Measurements from ENCODE around the gene OSM.

Gene OSM

DNA sequence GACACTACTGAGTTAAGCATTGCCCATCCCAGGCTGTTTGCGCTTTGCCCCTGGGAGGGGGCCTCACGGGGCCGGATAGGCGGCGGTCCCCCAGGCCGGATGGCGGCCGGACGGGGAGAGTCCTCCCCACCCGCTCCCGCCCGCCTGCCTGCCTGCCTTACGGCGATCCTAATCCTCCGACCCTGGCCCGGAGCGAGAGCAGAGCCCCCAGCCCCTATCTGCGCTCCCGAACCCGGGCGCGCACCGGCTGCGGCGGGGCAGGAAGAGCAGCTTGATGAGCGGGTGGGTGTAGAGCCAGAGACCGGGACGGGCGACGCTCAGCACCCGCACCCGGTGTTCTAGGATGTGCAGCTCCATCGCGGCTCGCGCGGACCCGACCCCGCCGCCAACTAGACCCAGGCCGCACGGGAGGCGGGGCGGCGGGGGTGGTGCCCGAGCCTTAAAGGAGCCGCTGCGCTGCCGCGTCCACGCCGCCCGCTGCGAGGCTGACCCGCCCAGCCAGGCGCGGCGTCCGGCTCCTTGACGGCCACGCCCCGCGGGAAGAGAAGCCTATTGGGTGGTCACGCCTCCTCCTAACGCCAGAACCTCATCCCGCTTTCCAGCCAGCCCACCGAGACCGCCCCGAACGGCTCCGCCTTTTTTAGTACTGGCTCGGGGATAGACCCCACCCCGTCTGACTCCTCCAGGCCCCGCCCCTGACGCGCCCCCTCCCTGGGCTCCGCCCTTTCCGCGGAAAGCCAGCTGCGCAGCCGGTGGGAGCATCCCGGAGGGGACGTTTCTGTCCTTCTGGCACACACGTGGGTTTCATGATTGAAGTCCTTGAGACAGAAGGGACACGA, 22.7 kb upstream of the OSM start, which contains the start of gene CASTOR1:
CASTOR1 (minus strand) TSS at position 365 of the 839 bp plus-strand sequence; CDS start at position 357, 8 bp downstream.
- 0% methylated on average over 59 of the region's 85 CpGs for WGBS (ENCODE audit: insufficient coverage)
- ChIA-PET POLR2A (interaction anchor here (0.9 to 2.0 kb wide), 5 partner anchors 22 to 67 kb away, joined by 3 to 8 read pairs (median 5); partner anchors contain the start of genes CCDC157, OSM and SF3A1), CTCF (interaction anchor here (0.7 to 7.6 kb wide), 20 partner anchors 11 to 185 kb away, joined by 3 to 91 read pairs (median 16); partner anchors contain the start of genes CCDC157, RNF215, SF3A1 and TBC1D10A)
- Histone ChIP-seq H3K27me3 (replicated peaks in 2 of 5; ENCODE audit: control insufficient read depth in 4 of 5, insufficient read depth in 5 of 5, low read length in 4 of 5) (no peaks in the 10 kb centered on the region), H3K36me3 (ENCODE audit: control insufficient read depth in 4 of 4, insufficient read depth in 4 of 4, low read length in 3 of 4) (peaks cover 2 to 30% (median 23%) of the 10 kb centered on the region in 4 experiments), H3K4me1 (ENCODE audit: control extremely low read depth in 1 of 4, control insufficient read depth in 4 of 4, insufficient read depth in 4 of 4, low read length in 3 of 4) (peaks cover 4 to 41% (median 38%) of the 10 kb centered on the region in 4 experiments), H3K9me3 (ENCODE audit: control extremely low read depth in 1 of 5, control insufficient read depth in 4 of 5, insufficient read depth in 2 of 5, low read depth in 1 of 5, low read length in 4 of 5) (no peaks in the 10 kb centered on the region), H3K27ac (ENCODE audit: insufficient read depth in 1 of 2, low read depth in 1 of 2, low read length in 2 of 2, poor library complexity in 1 of 2, severe bottlenecking in 2 of 2) (peak within 1 kb of the TSS in 1 of 2 experiments; percentile 49), H3K4me3 (ENCODE audit: control insufficient read depth in 1 of 7, extremely low read depth in 1 of 7, insufficient read depth in 4 of 7, low read depth in 2 of 7, low read length in 6 of 7) (peak within 1 kb of the TSS; percentile 48 to 85 (median 75))
- DNase-seq: peak; percentile 80 to 83 (median 81)

GRCh38 chr22:30288419-30289140, 21.9 kb upstream of the OSM start:
- H3K4me3 ChIP-seq (ENCODE audit: control insufficient read depth in 1 of 7, extremely low read depth in 1 of 7, insufficient read depth in 4 of 7, low read depth in 2 of 7, low read length in 6 of 7): peak overlapping the region; percentile 48 to 85 (median 75)
- DNase-seq: no peak
- peak overlapping the region in 1 of 2 experiments; percentile 49 for H3K27ac ChIP-seq (ENCODE audit: insufficient read depth in 1 of 2, low read depth in 1 of 2, low read length in 2 of 2, poor library complexity in 1 of 2, severe bottlenecking in 2 of 2)
- H3K4me1 ChIP-seq (ENCODE audit: control extremely low read depth in 1 of 4, control insufficient read depth in 4 of 4, insufficient read depth in 4 of 4, low read length in 3 of 4): peaks cover 4 to 42% (median 41%) of the 10 kb centered on the region in 4 experiments
- H3K27me3 ChIP-seq (replicated peaks in 2 of 5; ENCODE audit: control insufficient read depth in 4 of 5, insufficient read depth in 5 of 5, low read length in 4 of 5): no peaks in the 10 kb centered on the region
- WGBS (ENCODE audit: insufficient coverage): 17% methylated on average over 14 of the region's 27 CpGs
- H3K36me3 ChIP-seq (ENCODE audit: control insufficient read depth in 4 of 4, insufficient read depth in 4 of 4, low read length in 3 of 4): peaks cover 2 to 23% (median 17%) of the 10 kb centered on the region in 4 experiments
- CTCF ChIA-PET: interaction anchor here (0.7 to 7.6 kb wide), 37 partner anchors 7 to 200 kb away, joined by 3 to 91 read pairs (median 6); partner anchors contain the start of genes CCDC157, RNF215, SF3A1 and TBC1D10A
- no peaks in the 10 kb centered on the region for H3K9me3 ChIP-seq (ENCODE audit: control extremely low read depth in 1 of 5, control insufficient read depth in 4 of 5, insufficient read depth in 2 of 5, low read depth in 1 of 5, low read length in 4 of 5)
- POLR2A ChIA-PET: interaction anchor here (0.6 to 2.0 kb wide), 8 partner anchors 14 to 101 kb away, joined by 3 to 8 read pairs (median 4); partner anchors contain the start of genes CCDC157, OSM and SF3A1

DNA sequence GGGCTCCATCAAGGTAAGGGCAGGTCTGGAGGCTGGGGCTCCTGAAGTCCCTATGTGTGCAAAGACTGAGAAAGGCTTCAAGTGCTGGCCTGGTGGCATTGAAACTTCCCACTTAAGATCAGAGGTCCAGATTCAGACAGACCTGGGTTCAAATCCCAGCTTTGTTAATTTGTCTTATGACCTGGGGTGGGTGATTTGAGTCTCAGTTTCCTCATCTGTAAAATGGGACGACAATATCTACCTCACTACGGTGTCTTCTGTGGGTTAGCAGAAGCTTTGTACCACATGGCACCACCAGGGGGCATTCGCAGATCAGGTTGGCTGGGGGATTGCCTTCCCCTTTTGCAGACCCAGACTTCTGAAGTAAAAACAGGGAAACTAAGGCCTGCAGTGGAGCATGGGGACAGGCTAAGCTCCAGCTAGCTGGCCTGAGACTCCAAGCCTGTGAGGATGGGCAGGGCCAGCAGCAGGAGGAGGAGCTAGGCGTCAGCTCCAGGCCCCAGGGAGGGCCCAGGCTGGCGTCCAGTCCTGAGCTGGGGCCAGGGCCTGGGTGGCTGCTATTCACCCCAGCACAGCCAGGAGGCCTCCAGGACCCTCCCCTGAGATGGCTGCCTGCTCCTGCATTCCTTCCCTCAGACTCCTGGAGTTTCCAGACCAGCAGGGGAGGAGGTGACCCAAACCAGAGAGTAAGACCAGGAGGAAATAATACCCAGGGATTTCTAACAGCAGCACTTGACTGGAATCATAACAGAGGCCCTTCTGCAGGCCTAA, 21.2 kb upstream of the OSM start:
- 9% methylated on average over 5 of the region's 5 CpGs for WGBS (ENCODE audit: insufficient coverage)
- no peak overlapping the region for H3K27ac ChIP-seq (ENCODE audit: insufficient read depth in 1 of 2, low read depth in 1 of 2, low read length in 2 of 2, poor library complexity in 1 of 2, severe bottlenecking in 2 of 2)
- H3K4me1 ChIP-seq (ENCODE audit: control extremely low read depth in 1 of 4, control insufficient read depth in 4 of 4, insufficient read depth in 4 of 4, low read length in 3 of 4): peaks cover 4 to 49% (median 49%) of the 10 kb centered on the region in 4 experiments
- peaks cover 2 to 17% (median 10%) of the 10 kb centered on the region in 4 experiments for H3K36me3 ChIP-seq (ENCODE audit: control insufficient read depth in 4 of 4, insufficient read depth in 4 of 4, low read length in 3 of 4)
- no peaks in the 10 kb centered on the region for H3K27me3 ChIP-seq (replicated peaks in 2 of 5; ENCODE audit: control insufficient read depth in 4 of 5, insufficient read depth in 5 of 5, low read length in 4 of 5)
- H3K4me3 ChIP-seq (ENCODE audit: control insufficient read depth in 1 of 7, extremely low read depth in 1 of 7, insufficient read depth in 4 of 7, low read depth in 2 of 7, low read length in 6 of 7): peak overlapping the region in 2 of 7 experiments; percentile 76 to 85
- ChIA-PET POLR2A (interaction anchor here (0.7 to 2.0 kb wide), 7 partner anchors 15 to 68 kb away, joined by 3 to 8 read pairs (median 3); partner anchors contain the start of genes CCDC157, OSM and SF3A1), CTCF (interaction anchor here (0.8 to 7.6 kb wide), 35 partner anchors 8 to 199 kb away, joined by 3 to 91 read pairs (median 7); partner anchors contain the start of genes CCDC157, RNF215, SF3A1 and TBC1D10A)
- no peaks in the 10 kb centered on the region for H3K9me3 ChIP-seq (ENCODE audit: control extremely low read depth in 1 of 5, control insufficient read depth in 4 of 5, insufficient read depth in 2 of 5, low read depth in 1 of 5, low read length in 4 of 5)
- peak; percentile 88 to 97 (median 95) for DNase-seq

- ChIA-PET POLR2A (interaction anchor here (1.0 to 2.0 kb wide), 4 partner anchors 16 to 69 kb away, joined by 3 to 8 read pairs (median 4); partner anchors contain the start of genes CCDC157, OSM and SF3A1), CTCF (interaction anchor here (1.1 to 7.6 kb wide), 31 partner anchors 8 to 198 kb away, joined by 3 to 91 read pairs (median 13); partner anchors contain the start of genes CCDC157, RNF215, SF3A1 and TBC1D10A)
- H3K4me3 ChIP-seq (ENCODE audit: control insufficient read depth in 1 of 7, extremely low read depth in 1 of 7, insufficient read depth in 4 of 7, low read depth in 2 of 7, low read length in 6 of 7): no peak overlapping the region
- no peaks in the 10 kb centered on the region for H3K9me3 ChIP-seq (ENCODE audit: control extremely low read depth in 1 of 5, control insufficient read depth in 4 of 5, insufficient read depth in 2 of 5, low read depth in 1 of 5, low read length in 4 of 5)
- H3K27ac ChIP-seq (ENCODE audit: insufficient read depth in 1 of 2, low read depth in 1 of 2, low read length in 2 of 2, poor library complexity in 1 of 2, severe bottlenecking in 2 of 2): no peak overlapping the region
- H3K36me3 ChIP-seq (ENCODE audit: control insufficient read depth in 4 of 4, insufficient read depth in 4 of 4, low read length in 3 of 4): peaks cover 0 to 9% (median 3%) of the 10 kb centered on the region in 4 experiments
- no peaks in the 10 kb centered on the region for H3K27me3 ChIP-seq (replicated peaks in 2 of 5; ENCODE audit: control insufficient read depth in 4 of 5, insufficient read depth in 5 of 5, low read length in 4 of 5)
- 56% methylated on average over 30 of the region's 31 CpGs for WGBS (ENCODE audit: insufficient coverage)
- peaks cover 4 to 57% (median 55%) of the 10 kb centered on the region in 4 experiments for H3K4me1 ChIP-seq (ENCODE audit: control extremely low read depth in 1 of 4, control insufficient read depth in 4 of 4, insufficient read depth in 4 of 4, low read length in 3 of 4)
- DNase-seq: peak; percentile 73 to 83 (median 83)
Observed at GRCh38 chr22:30286813-30287647, 20.4 kb upstream of the OSM start.

DNA sequence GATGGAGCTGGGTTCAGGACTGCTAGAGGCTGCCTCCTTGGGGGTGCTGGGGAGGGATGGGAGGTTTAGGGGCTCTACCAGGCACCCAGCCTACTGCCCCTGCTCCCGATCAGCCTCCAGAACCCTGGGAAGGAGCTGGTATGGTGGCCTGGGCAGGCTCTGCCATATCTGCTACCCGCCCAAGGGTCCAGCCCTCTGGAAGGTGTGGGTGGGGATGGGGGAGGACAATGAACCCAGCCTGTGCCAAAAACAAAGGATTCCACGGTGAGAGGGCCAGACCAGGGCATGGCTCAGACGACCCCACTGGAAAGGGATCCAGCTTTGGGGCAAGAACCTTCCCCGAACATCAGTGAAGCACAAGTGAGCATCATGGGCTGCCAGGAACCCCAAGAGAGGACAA, 19.7 kb upstream of the OSM start:
- Histone ChIP-seq H3K4me1 (ENCODE audit: control extremely low read depth in 1 of 4, control insufficient read depth in 4 of 4, insufficient read depth in 4 of 4, low read length in 3 of 4) (peaks cover 4 to 58% (median 55%) of the 10 kb centered on the region in 4 experiments), H3K27me3 (replicated peaks in 2 of 5; ENCODE audit: control insufficient read depth in 4 of 5, insufficient read depth in 5 of 5, low read length in 4 of 5) (no peaks in the 10 kb centered on the region), H3K9me3 (ENCODE audit: control extremely low read depth in 1 of 5, control insufficient read depth in 4 of 5, insufficient read depth in 2 of 5, low read depth in 1 of 5, low read length in 4 of 5) (no peaks in the 10 kb centered on the region), H3K4me3 (ENCODE audit: control insufficient read depth in 1 of 7, extremely low read depth in 1 of 7, insufficient read depth in 4 of 7, low read depth in 2 of 7, low read length in 6 of 7) (no peak overlapping the region), H3K36me3 (ENCODE audit: control insufficient read depth in 4 of 4, insufficient read depth in 4 of 4, low read length in 3 of 4) (peaks cover 0 to 3% (median under 1%) of the 10 kb centered on the region in 4 experiments), H3K27ac (ENCODE audit: insufficient read depth in 1 of 2, low read depth in 1 of 2, low read length in 2 of 2, poor library complexity in 1 of 2, severe bottlenecking in 2 of 2) (no peak overlapping the region)
- ChIA-PET CTCF (interaction anchor here (0.6 to 7.6 kb wide), 13 partner anchors 9 to 650 kb away, joined by 3 to 91 read pairs (median 4); partner anchors contain the start of gene RNF215), POLR2A (no interaction called here)
- DNase-seq: no peak
- WGBS (ENCODE audit: insufficient coverage): 96% methylated on average over 5 of the region's 5 CpGs

All from common myeloid progenitor, CD34-positive (primary cell).